Esophagus squamous epithelium (tissue), 4 donors: Measurements from ENCODE around the gene ENTREP3.

Experiments
- POLR2A ChIP-seq, 4 donors: fragments of 450-650 bp; IDR thresholded peaks; one replicate each; pipeline ENCODE4 v1.6.1; 2017; ENCODE audit warnings: antibody characterized with exemption in 4 of 4, mild to moderate bottlenecking in 4 of 4, moderate library complexity in 3 of 4
- TF ChIP-seq, protein P1 (sequence below), 6 experiments: fragments of 450-650 bp in 4 of 6; fragments of 200-600 bp in 2 of 6; sonication (generic) in 2 of 6; IDR thresholded peaks; one replicate each; pipeline ENCODE4 v1.5.1; 2016 to 2019; ENCODE audit warnings: antibody characterized with exemption in 6 of 6, mild to moderate bottlenecking in 4 of 6, moderate library complexity in 4 of 6

DNA sequence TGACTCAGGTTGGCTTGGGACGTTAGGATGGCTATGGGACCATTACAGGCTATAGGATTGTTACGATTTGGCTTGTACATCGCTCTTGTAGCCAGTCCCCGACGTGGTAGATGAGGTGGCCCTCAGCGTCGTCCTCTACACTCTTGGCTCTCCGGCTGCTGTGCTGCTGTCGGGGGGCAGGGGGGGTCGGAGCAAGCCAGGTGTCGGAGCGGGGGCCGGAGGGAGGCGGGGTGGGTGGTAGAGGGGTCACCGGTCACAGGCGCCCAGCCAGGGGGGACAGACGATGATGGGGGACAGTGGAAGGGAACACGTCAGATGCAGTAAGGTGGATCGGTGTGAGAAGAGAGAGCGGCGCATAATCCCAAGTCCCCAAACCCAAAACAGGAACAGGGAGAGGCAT lies 13.3 kb upstream of the ENTREP3 start:
- TF ChIP-seq, protein P1, sequence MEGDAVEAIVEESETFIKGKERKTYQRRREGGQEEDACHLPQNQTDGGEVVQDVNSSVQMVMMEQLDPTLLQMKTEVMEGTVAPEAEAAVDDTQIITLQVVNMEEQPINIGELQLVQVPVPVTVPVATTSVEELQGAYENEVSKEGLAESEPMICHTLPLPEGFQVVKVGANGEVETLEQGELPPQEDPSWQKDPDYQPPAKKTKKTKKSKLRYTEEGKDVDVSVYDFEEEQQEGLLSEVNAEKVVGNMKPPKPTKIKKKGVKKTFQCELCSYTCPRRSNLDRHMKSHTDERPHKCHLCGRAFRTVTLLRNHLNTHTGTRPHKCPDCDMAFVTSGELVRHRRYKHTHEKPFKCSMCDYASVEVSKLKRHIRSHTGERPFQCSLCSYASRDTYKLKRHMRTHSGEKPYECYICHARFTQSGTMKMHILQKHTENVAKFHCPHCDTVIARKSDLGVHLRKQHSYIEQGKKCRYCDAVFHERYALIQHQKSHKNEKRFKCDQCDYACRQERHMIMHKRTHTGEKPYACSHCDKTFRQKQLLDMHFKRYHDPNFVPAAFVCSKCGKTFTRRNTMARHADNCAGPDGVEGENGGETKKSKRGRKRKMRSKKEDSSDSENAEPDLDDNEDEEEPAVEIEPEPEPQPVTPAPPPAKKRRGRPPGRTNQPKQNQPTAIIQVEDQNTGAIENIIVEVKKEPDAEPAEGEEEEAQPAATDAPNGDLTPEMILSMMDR (IDR thresholded peaks at IDR 0.05) = no peak
- no peak for TF ChIP-seq POLR2A (IDR thresholded peaks at IDR 0.05)
